HG02763 (cell line): ENCODE results near the gene TIAM2.
"Not testable (repeated sequence)": the region's sequence is repeated elsewhere in the genome, so short reads cannot be mapped to it uniquely, and the experiment has no call there.

Source experiments
- ATAC-seq: cut with Tn5 transposase; IDR thresholded peaks from one replicate; pipeline ENCODE4 v1.9.1; 2021; ENCODE audit warnings: mild to moderate bottlenecking, moderate library complexity; ENCODE audit not compliant: unreplicated experiment

Gene TIAM2

DNA sequence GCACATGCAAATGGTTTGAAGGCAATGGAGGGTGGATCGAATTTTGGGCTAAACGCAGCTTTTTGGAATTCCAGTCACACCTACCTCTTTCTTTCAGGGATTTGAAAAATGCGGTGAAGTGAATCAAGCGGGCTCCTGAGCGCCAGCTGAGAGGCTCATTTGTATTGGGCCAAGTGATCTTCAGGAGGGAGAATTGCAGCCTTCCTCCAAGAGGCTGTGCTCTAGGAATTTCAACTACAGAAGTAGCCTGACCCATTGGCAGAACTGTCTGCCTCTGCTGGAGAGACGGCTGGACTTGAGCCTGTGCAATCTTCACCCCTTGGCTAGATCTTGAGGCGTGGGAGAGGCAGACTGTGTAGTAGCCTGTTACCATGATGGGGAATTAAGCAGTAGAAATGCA is 5.7 kb upstream of the TIAM2 start:
- no peak for ATAC-seq

DNA sequence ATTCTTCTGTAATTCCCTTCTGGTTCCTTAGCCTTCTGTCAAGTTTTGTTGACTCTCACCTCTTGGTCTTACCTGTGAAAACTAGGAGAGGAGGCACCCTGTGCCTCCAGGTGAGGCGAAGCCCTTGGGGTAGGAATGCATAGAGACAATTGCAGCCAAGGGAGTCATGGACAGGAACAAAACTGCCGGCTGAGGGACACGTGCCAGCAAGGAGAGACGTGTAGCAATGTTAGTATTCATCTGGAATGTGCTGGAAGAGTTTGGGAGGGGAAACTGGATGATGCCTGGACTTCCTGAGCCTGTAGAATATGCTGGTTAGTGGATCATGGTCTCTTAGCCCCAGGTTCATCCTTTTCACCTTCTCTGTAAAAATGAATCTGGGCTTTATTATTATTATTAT is 3.9 kb upstream of the TIAM2 start:
- no peak for ATAC-seq

DNA sequence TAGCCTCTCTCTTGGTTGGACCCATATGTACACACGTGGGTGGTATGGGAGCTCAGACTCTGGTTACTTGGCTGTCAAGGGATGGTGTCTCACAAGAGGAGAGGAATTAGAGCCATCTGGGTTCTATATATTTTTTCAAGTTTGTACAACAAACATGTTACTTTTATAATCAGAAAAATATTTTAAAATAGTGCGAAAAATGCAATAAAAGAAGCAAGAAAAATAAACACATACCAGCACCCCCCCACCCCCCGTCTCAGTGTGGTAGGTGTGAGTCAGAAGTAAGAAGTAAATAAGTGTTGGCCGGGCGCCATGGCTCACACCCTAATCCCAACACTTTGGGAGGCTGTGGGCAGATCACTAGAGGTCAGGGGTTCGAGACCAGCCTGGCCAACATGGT is 2.1 kb upstream of the TIAM2 start:
- no peak for ATAC-seq

DNA sequence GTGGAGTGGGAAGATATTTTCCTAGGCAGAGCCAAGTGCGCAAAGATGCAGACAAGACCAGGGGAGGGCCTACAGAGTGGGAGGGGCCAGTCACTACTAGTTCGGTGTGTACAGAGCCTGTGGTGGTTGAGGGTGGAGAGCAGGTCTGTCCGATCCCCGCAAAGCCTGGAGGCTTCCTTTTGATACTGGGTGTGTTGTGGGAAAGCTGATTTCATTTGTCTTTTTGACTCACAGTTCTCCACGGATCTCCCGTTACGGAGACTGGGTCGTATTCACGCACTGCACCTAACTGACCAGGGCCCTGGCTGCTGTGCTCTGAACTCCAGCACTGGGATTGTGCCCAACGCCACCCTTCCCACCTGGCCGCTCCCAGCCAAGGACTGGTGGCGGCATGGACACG is 1.4 kb upstream of the TIAM2 start:
- ATAC-seq: no peak

DNA sequence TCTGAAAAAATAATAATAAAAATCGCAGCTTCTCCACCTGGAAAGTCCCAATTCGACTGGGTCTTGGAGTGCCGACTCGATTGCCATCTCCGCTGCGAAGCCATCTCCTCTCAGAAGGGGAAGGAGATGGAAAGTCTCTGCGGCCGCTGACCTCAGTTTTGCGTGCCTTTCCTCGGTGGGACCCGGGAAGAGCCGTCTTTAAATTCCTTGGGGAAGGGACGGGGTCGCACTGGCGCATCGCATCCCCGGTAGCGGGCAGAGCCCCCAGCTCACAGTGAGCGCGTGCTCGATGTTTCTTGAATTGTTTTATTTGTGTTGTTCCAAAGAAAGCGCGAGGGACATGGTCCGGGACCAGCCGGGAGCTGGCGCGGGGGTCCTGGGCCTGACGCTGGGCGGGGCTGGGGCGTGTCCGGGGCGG is 270 bp upstream of the TIAM2 start:
- no peak for ATAC-seq

DNA sequence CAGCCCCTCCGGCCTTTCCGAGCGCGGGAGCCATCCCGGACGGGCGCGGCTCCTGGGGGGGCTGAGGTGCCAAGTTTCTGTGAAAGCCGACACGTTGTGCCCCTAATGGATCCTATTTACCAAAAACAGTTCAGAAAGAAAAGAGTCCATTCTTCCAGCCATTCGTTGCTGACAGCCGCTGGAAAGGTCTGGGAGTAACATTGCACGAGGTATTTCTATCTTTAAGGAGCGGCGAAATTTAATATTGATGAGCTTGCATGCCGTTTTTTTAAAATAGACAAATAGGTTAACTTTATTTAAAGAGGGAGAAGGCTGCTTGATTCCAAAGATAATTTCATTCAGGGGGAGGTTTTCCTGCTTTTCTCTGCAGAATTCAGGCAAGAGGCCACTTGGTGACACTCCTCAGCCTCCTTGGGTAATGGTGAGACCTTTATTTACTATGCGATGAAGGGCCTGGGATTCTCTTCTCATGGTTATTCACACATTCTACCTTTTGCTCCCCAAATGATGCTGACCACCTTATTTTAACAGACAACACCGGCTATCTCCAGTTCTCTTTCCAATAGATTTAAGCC is 988 bp downstream of the TIAM2 start:
- ATAC-seq: no peak

DNA sequence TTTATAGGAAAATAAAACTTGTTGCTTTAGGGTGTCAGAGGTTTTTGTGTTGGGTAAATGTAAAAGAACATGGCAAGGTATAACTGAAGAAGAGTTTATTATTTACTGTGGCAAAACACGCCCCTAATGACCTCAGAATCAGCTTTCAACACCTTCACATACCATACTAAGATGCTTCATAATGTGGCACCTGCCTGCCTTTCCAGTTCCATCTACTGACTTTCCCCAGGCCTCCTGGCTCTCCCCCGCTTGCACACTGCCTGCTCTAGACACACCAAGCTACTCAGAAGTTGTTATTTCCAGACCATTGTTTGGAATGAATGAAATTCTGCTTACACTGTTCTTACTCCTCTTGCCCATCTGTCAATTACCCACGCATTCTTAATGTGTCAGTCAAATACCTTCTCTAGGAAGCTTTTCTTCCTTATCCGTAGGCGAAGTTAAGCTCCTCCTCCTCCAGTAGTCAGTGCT is 1.8 kb downstream of the TIAM2 start:
- ATAC-seq: no peak

DNA sequence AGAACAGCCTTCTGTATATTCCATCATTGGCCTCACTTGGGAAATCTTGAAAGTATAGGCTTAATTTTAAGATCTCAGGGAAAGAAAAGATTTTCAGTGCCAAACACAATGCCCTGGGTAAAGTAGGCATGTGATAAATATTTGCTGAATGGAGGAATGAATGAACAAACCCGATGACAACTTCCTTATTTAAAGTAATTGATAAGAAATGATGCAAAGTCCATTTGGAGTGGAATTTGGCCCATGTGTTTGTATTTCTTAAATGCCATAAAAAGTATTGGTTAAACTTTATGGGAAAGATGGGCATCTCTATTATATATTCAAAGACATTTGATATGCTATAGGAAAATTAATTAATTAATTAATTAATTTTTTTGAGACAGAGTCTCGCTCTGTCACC is 3.7 kb downstream of the TIAM2 start:
- ATAC-seq: no peak

DNA sequence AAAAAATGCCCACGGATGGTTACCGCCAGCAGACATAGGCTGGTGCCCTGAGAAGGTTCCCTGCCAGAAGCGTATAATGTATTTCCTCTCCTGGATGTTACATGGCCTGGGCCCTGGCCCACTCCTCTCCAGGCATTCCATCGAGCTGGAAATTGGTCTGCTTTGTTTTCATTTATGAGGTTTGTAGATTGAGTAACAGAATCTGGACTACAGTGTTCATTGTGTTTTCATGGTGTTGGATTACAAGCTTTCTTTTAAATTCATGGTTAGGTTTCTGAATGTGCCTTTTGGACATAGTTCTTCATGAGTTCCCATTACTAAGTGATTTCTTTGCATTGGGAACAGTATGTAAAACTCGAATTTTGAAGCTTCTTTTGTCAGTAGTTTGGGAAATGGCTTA is 6.4 kb downstream of the TIAM2 start:
- no peak for ATAC-seq

DNA sequence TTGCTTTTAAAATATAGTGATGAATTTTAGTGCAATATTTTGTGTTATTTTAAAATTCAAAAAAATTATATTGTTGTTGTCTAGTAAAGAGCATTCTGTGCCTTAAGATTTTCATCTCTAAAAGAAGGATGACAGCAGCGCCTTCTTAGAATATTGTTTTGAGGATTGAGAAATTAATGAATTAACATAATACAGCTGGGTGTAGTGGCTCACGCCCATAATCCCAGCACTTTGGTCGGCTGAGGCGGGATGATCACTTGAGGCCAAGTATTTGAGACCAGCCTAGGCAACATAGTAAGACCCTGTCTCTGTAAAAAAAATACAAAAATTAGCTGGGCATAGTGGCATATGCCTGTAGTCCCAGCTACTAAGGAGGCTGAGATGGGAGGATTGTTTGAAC is 6.8 kb downstream of the TIAM2 start:
- no peak for ATAC-seq

DNA sequence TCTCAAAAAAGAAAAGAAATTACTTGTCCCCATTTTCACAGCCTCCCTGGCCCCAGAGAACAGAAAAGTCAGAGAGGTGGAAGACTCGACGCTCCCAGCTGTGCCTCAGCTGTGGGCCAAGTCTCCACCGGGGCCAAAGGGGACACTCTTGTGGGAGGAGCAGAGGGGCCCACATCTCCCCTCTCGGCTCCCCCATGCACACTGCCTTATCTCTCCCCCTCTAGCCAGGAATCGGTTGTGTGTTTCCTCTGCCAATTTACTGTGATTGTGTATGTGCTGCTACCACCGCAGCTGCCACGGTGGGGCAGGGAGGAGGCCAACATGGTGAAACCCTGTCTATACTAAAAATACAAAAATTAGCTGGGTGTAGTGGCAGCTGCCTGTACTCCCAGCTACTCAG is 8.4 kb downstream of the TIAM2 start:
- no peak for ATAC-seq

DNA sequence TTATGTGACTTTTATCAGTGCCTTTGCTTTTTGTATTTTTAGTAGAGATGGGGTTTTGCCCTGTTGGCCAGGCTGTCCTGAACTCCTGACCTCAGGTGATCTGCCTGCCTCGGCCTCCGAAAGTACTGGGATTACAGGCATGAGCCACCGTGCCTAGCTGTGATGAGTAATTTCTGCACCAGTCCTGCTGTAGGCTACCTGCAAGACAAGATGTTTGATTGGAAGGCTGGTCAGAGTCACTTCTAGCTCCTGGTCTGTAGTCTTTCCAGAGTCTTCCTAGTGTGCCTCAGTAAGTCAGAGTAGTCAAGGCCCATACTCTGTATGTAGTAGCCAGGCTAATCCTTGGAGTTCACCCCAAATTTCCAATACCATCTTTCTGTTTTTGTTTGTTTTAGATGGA is 8.9 kb downstream of the TIAM2 start:
- ATAC-seq: no peak

DNA sequence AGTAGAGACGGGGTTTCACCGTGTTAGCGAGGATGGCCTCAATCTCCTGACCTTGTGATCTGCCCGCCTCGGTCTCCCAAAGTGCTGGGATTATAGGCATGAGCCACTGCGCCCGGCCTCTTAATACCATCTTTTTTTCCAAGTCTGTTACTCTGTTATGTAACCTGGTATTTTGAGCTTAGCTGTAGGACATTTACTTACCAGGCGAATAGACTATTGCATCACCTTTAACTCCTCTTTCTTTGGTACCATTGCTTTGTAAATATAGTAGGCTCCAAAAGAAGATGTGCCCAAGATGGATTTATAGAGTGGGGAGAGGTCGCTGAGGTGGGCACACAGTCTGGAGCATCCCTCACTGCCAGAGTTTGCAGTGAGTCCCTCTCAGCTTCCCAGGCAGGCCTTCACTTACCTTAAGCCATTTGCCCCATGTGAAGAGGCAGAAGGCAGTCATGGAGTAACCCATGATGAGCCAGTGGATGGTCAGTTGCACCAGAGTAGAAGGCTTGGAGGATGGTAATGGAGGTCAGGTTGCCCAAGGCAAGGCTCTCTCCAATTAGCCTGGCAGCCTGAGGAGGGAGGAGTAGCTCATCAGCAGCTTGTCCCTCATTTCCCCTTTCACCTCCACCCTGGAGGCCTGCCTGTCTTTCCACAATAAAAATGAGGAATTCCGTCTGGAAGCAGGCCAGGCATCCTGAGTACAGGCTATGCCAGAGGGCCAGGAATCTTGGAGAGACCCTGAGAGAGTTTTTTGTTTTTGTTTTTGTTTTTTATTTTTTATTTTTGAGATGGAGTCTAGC is 9.7 kb downstream of the TIAM2 start:
- no peak for ATAC-seq

DNA sequence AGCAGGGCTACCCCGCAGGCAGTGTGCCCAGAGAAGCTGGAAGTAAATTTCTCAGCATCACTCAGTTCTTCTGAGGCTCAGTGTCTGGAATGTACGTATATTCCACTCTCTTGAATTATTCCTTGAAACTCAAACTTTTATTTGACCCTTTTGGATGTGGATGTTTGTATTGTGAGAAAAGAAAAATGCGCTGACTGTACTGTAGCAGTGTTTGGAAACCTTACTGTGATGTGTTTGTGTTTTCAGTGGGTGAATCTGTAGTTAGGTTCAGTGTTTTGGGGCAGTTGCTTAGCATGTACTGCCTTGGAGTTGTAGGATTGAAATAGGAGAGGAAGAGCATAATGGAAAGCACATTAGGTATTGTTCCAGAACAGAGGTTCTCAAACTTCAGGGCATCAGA is 13.5 kb downstream of the TIAM2 start:
- no peak for ATAC-seq

DNA sequence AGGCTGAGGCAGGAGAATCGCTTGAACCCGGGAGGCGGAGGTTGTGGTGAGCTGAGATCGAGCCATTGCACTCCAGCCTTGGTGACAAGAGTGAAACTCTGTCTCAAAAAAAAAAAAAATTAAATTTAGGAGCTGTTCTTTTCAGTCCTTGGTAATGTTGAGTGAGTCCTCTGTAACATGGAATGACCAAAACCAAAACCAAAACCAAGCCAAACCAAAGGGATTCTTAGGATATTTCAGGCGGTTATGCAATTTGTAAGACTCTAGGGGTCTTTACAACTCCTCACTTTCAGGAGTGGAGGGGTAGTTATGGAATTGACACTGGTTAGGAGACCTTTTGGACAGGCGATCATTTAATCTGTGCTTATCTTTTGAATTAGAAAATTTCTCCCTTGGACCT is 15.8 kb downstream of the TIAM2 start:
- ATAC-seq: no peak

DNA sequence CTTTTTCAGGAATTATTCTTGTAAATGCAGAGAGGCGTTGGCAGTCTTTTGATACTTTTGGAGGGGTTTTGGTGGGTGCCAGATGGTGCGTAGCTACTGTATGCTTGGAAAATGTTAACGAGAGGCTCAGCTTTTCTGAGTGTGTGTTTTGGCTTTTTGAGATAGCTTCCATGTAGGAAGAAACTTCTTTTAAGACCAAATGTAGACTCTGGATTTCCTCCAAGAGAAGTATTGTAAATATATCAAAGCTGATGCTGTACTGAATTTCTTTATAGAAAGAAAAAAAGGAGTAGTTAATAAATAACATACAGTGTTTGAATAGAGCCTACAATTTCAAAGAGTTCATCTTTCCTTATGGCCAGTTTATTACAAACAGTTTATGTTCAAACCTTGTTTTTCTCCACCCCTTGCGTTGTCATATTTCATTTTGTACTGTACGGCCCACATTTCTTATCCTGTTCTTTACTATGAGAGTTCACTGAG is 16.7 kb downstream of the TIAM2 start:
- no peak for ATAC-seq

DNA sequence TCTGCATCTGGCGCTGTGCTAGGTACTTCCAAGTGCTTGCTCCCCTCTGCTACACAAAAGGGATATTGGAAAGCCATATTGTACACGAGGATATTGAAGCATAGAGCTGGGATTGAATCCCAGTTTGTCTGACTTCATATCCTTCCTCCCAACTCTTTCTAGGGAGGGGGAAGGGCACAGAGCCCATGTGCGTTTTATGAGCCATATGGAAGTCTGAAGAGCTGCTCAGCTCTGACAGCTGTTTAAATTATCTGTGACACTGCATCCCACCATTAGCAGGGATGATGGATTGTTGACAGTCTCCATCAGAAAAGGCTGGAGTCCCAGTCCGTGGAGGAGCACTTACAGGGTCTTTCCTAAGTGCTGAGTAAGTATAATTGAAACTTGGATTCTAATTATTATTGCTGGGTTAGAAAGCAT is 18.4 kb downstream of the TIAM2 start:
- no peak for ATAC-seq

DNA sequence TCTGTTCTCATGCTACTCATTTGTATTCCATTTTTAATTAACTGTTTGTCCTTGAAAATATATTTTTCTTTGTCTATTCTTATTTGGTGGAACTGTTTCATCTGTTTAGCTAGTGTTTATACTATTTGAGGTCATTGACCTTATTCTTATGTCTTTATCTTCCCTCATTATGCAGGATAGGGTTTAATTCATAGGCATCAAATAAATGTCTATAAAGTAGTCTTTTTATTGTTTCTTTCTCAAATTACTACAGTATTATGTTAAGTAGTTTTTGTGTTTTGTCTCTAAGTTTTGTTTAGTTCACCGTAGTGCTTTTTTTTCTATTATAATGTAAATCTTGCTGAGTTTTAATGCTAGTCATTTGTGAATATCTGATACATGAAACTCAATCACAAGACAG is 19.0 kb downstream of the TIAM2 start:
- no peak for ATAC-seq

DNA sequence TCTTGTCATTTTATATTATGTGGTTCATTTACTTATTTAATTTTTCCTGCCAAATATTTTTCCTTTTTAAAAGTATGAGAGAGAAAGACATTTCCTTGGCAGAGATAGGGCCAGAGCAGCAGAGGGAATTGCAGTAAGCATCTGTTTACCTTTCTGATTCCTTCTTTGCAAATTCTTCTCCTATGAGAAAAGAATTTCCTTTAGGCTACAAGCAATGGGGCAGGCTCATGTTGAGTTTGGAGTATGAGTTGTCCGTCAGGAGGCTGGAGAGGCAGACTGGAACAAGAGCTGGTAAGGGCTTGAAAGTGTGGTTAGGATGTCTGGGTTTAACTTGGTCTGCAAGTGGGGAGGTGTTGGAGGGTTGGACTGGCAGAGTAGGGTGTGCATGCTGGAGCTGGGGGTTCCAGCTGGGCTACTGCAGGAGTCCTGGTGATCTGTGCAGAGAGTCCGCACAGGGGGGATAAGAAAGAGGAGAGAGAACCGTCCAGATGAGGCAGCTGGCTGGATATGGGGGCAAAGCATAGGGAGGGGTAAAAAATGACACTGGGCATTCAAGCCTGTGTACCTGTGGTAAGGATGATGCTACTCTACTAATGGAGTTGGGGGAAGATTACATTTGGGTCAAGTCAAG is 19.7 kb downstream of the TIAM2 start:
- ATAC-seq: no peak

DNA sequence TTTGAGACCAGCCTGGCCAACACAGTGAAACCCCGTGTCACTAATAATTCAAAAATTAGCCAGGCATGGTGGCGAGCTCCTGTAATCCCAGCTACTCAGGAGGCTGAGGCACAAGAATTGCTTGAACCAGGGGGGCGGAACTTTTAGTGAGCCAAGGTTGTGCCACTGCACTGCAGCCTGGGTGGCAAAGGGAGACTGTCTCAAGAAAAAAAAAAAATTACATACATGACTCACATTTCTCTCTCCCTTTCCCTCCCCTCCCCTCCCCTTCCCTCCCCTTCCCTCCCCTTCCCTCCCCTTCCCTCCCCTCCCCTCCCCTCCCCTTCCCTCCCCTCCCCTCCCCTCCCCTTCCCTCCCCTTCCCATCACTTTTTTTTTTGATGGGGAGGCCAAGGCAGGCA is 23.3 kb downstream of the TIAM2 start:
- not testable (repeated sequence) for ATAC-seq

DNA sequence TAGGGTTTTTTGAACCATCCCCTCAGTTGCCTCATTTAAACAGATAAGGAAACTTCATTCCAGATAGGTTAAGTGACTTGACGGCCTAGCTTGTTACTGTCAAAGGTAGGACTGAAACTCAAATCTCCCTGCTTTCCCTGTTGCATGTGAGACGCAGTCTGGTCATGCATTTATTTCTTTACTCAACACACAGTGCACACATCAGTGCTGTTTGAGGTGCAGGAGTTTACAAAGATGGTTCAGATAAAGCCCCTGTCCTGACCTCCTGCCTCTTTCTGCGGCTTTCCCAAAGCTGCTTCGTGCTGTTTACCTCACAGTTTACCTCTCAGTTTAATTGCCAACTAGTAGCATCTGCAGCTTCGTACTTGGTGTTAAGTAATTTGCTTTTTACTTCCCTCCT is 26.6 kb downstream of the TIAM2 start:
- ATAC-seq: no peak

DNA sequence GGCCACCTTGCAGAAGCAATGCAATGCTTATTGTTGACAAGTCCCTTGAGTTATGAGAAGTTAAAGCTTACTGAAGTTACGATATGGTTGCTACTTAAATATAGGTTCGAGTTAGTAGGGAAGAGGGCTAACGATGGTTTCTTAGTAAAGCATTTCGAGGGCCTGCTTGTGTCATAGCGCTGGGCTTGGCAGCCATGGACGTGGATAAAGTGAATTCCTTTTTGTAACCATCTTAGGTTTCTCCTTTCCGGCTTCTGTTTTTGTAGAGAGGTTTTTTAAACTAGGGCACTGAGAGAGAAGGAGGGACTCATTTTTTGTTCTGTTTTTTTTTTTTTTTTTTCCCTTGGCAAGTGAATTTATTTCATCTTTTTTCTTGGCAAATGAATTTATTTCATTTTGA is 27.6 kb downstream of the TIAM2 start:
- no peak for ATAC-seq
